SH-SY5Y (cell line): ENCODE measurements around the gene EPHX1.

Experiments
- GATA2 ChIP-seq: IDR thresholded peaks from 2 replicates; pipeline ENCODE4 v1.6.1; 2011; ENCODE audit warnings: mild to moderate bottlenecking, low read depth, low read length
- GATA3 ChIP-seq: IDR thresholded peaks from 2 replicates; pipeline ENCODE4 v1.6.1; 2011; ENCODE audit warnings: low read depth, mild to moderate bottlenecking, low read length, moderate library complexity

GRCh38 chr1:225812488-225813213 lies 2.7 kb downstream of the EPHX1 start:
- peak; percentile 24; the same call in 1 of the 2 replicates for TF ChIP-seq GATA2
- TF ChIP-seq GATA3 = no peak
